Esophagus (tissue), 2 donors: ENCODE results near the gene CACNG4. TPM values are rescaled to one million over a fixed set of nuclear protein-coding genes. Genes with fewer than 3 reads are reported as not detected.
"Not testable (repeated sequence)": the region's sequence is repeated elsewhere in the genome, so short reads cannot be mapped to it uniquely, and the experiment has no call there.

ENCODE experiments used
- H3K27ac ChIP-seq, 2 donors: one replicate each; pipeline ENCODE4 v1.5.1; 2013; ENCODE audit warnings: low read depth in 2 of 2, mild to moderate bottlenecking in 2 of 2, inconsistent platforms in 1 of 2, low read length in 1 of 2, moderate library complexity in 1 of 2
- H3K27me3 ChIP-seq, 2 donors: one replicate each; pipeline ENCODE4 v1.6.1; 2013; ENCODE audit warnings: low read length in 2 of 2, control low read depth in 1 of 2, mild to moderate bottlenecking in 1 of 2; ENCODE audit not compliant: insufficient read depth in 2 of 2, control insufficient read depth in 1 of 2
- H3K36me3 ChIP-seq, 2 donors: one replicate each; pipeline ENCODE4 v1.6.1; 2013; ENCODE audit warnings: low read length in 1 of 2; ENCODE audit not compliant: control insufficient read depth in 2 of 2, insufficient read depth in 2 of 2
- H3K4me1 ChIP-seq, 2 donors: one replicate each; pipeline ENCODE4 v1.6.1; 2013; ENCODE audit warnings: low read length in 1 of 2; ENCODE audit not compliant: control insufficient read depth in 2 of 2, insufficient read depth in 2 of 2
- H3K4me3 ChIP-seq, 2 donors: one replicate each; pipeline ENCODE4 v1.5.1; 2013; ENCODE audit warnings: low read length in 2 of 2, mild to moderate bottlenecking in 2 of 2, low read depth in 1 of 2, moderate library complexity in 1 of 2
- H3K9me3 ChIP-seq, 2 donors: one replicate each; pipeline ENCODE4 v1.6.1; 2013; ENCODE audit warnings: mild to moderate bottlenecking in 2 of 2, low read depth in 1 of 2, low read length in 1 of 2, moderate library complexity in 1 of 2; ENCODE audit not compliant: control insufficient read depth in 2 of 2, insufficient read depth in 1 of 2
- WGBS, 2 donors: extraction: QIAGEN DNeasy Blood & Tissue Kit; methylation state at CpG; one replicate each; pipeline ENCODE4 v1.1.7; 2013; 5-methylcytosine and 5-hydroxymethylcytosine counted together
- polyA plus RNA-seq, 2 donors: library from polyadenylated mRNA; stranded (reverse); fragments of 200-250 nt; gene quantifications; one replicate each; pipeline ENCODE4 v1.2.3, GENCODE V29; 2013
- donor health status: healthy with polysubstance abuse.
- donor health status: Bipolar disorder and iron deficiency.

CACNG4 gene
- polyA plus RNA-seq, 2 donors = 0.18 to 0.29 TPM

GRCh38 chr17:66966704-66967418, 2.4 kb downstream of the CACNG4 start:
- H3K27me3 ChIP-seq = peaks cover 0 to 7% of the 10 kb centered on the region in 2 donors
- H3K4me3 ChIP-seq = no peak overlapping the region
- WGBS, 2 donors = 41 to 53% methylated on average over 9 of the region's 9 CpGs
- H3K27ac ChIP-seq = no peak overlapping the region
- H3K4me1 ChIP-seq = peaks cover 13 to 16% of the 10 kb centered on the region in 2 donors
- H3K36me3 ChIP-seq = no peaks in the 10 kb centered on the region
- H3K9me3 ChIP-seq = no peaks in the 10 kb centered on the region

GRCh38 chr17:66967837-66968543, 3.5 kb downstream of the CACNG4 start:
- WGBS, 2 donors = 65 to 68% methylated on average over 10 of the region's 10 CpGs
- peaks cover 0 to 7% of the 10 kb centered on the region in 2 donors for H3K27me3 ChIP-seq
- H3K4me1 ChIP-seq = peaks cover 13 to 16% of the 10 kb centered on the region in 2 donors
- no peak overlapping the region for H3K4me3 ChIP-seq
- H3K9me3 ChIP-seq = no peaks in the 10 kb centered on the region
- no peaks in the 10 kb centered on the region for H3K36me3 ChIP-seq
- H3K27ac ChIP-seq = no peak overlapping the region

GRCh38 chr17:66968916-66969315, 4.4 kb downstream of the CACNG4 start:
- no peak overlapping the region for H3K4me3 ChIP-seq
- 72 to 88% methylated on average over 4 of the region's 4 CpGs for WGBS, 2 donors
- H3K36me3 ChIP-seq = no peaks in the 10 kb centered on the region
- peaks cover 0 to 5% of the 10 kb centered on the region in 2 donors for H3K27me3 ChIP-seq
- H3K4me1 ChIP-seq = peaks cover 13 to 16% of the 10 kb centered on the region in 2 donors
- H3K27ac ChIP-seq = no peak overlapping the region
- H3K9me3 ChIP-seq = no peaks in the 10 kb centered on the region

- WGBS, 2 donors = 86 to 90% methylated on average over 6 of the region's 6 CpGs
- H3K9me3 ChIP-seq = no peaks in the 10 kb centered on the region
- H3K4me1 ChIP-seq = peaks cover 7 to 12% of the 10 kb centered on the region in 2 donors
- no peak overlapping the region for H3K27ac ChIP-seq
- H3K27me3 ChIP-seq = no peaks in the 10 kb centered on the region
- no peak overlapping the region for H3K4me3 ChIP-seq
- H3K36me3 ChIP-seq = no peaks in the 10 kb centered on the region
These were observed 5.6 kb downstream of the CACNG4 start for GRCh38 chr17:66970140-66970539.

- Histone ChIP-seq H3K36me3 (no peaks in the 10 kb centered on the region), H3K9me3 (no peaks in the 10 kb centered on the region), H3K27me3 (no peaks in the 10 kb centered on the region), H3K4me1 (peaks cover 9% of the 10 kb centered on the region in 2 donors), H3K27ac (no peak overlapping the region), H3K4me3 (no peak overlapping the region)
- 75 to 79% methylated on average over 6 of the region's 6 CpGs for WGBS, 2 donors
These were observed 6.3 kb downstream of the CACNG4 start for GRCh38 chr17:66970797-66971196.

- Histone ChIP-seq H3K36me3 (no peaks in the 10 kb centered on the region), H3K27ac (no peak overlapping the region), H3K4me1 (peaks cover 4 to 6% of the 10 kb centered on the region in 2 donors), H3K27me3 (no peaks in the 10 kb centered on the region), H3K9me3 (no peaks in the 10 kb centered on the region), H3K4me3 (no peak overlapping the region)
- WGBS, 2 donors = 86 to 91% methylated on average over 6 of the region's 6 CpGs
These were observed 6.8 kb downstream of the CACNG4 start for GRCh38 chr17:66971264-66971663.

- Histone ChIP-seq H3K4me1 (peaks cover 1 to 4% of the 10 kb centered on the region in 2 donors), H3K36me3 (no peaks in the 10 kb centered on the region), H3K9me3 (no peaks in the 10 kb centered on the region), H3K27ac (no peak overlapping the region), H3K4me3 (no peak overlapping the region), H3K27me3 (no peaks in the 10 kb centered on the region)
- 90% methylated on average over 15 of the region's 15 CpGs for WGBS, 2 donors
These were observed 7.4 kb downstream of the CACNG4 start for GRCh38 chr17:66971730-66972441.

- not testable (repeated sequence) for H3K36me3 ChIP-seq, H3K27me3 ChIP-seq
- WGBS, 2 donors = 82 to 85% methylated on average over 10 of the region's 10 CpGs
These were observed 7.9 kb downstream of the CACNG4 start for GRCh38 chr17:66972442-66972830.

GRCh38 chr17:66975188-66975587, 10.7 kb downstream of the CACNG4 start:
- WGBS, 2 donors = 79 to 93% methylated on average over 3 of the region's 3 CpGs
- Histone ChIP-seq H3K4me1 (peaks cover 1 to 4% of the 10 kb centered on the region in 2 donors), H3K27me3 (no peaks in the 10 kb centered on the region), H3K4me3 (no peak overlapping the region), H3K9me3 (no peaks in the 10 kb centered on the region), H3K36me3 (no peaks in the 10 kb centered on the region), H3K27ac (no peak overlapping the region)

More at GRCh38 chr17:66972442-66972830, 7.9 kb downstream of the CACNG4 start:
- H3K4me3 ChIP-seq, H3K4me1 ChIP-seq, H3K27ac ChIP-seq, H3K9me3 ChIP-seq: not testable (repeated sequence)
